Measurements from ENCODE around the gene P2RX2.

P2RX2 gene

GRCh38 chr12:132665794-132666193 lies 47.2 kb downstream of the P2RX2 start:
- DNase-seq: no peak

- DNase-seq: no peak
Measured at GRCh38 chr12:132668191-132669088, 49.9 kb downstream of the P2RX2 start.

DNA sequence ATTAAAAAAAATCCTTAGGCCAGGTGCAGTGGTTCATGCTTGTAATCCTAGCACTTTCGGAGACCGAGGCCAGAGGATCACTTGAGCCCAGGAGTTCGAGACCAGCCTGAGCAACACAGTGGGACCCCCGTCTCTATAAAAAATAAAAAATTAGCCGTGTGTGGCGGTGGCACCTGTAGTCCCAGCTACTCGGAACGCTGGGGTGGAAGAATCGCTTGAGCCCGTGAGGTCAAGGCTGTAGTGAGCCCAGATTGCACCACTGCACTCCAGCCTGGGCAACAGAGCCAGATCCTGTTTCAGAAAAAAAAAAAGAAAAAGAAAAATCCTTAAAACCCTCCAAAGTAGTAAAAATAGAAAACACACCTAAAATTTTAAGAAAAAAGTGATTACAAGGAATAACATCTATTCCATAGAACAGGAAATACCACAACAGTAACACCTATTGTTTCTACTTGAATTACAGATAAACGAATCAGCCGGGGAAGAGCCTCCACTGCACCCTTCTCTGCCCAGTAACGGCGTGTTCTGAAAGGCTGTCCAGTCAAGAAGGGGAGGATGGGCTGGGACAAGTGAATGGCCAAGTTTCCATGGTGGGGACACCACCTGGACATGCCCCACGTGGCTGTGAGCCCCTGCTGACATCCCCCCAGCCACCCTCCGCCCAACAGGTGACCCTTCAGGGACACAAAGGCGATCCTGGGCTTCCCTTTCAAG lies 50.7 kb downstream of the P2RX2 start:
- no peak for DNase-seq
